Fibroblast of lung (primary cell): ENCODE measurements around the gene ANGPTL8. TPM values are rescaled to one million over a fixed set of nuclear protein-coding genes. Genes with fewer than 3 reads are reported as not detected.

ENCODE experiments used
- DNase-seq, 2 donors: peaks; one replicate each; pipeline versions ENCODE4 v3.0.0 to v3.0.0-alpha.2; 2010; ENCODE audit warnings: low read depth in 2 of 2
- H2AFZ ChIP-seq: 2 replicates; pipeline ENCODE4 v1.5.1; 2012; ENCODE audit warnings: low read length, control low read depth, inconsistent platforms
- H3K27ac ChIP-seq: 2 replicates; pipeline ENCODE4 v1.5.1; 2011; ENCODE audit warnings: low read length, control low read depth; ENCODE audit not compliant: insufficient read depth
- H3K27me3 ChIP-seq: 2 replicates; pipeline ENCODE4 v1.5.1; 2011; ENCODE audit warnings: mild to moderate bottlenecking, low read length; ENCODE audit not compliant: control insufficient read depth, insufficient read depth
- H3K36me3 ChIP-seq: 2 replicates; pipeline ENCODE4 v1.5.1; 2011; ENCODE audit warnings: low read length; ENCODE audit not compliant: control insufficient read depth, insufficient read depth
- H3K4me1 ChIP-seq: 2 replicates; pipeline ENCODE4 v1.5.1; 2011; ENCODE audit warnings: low read length; ENCODE audit not compliant: control insufficient read depth, insufficient read depth; ENCODE audit errors: extremely low read depth
- H3K4me2 ChIP-seq: 2 replicates; pipeline ENCODE4 v1.5.1; 2011; ENCODE audit warnings: low read length, control low read depth; ENCODE audit not compliant: insufficient read depth; ENCODE audit errors: extremely low read depth
- H3K4me3 ChIP-seq, 4 experiments: fragments of 200-600 bp in 1 of 4; sonication (generic) in 1 of 4; replicated peaks in 1 of 4; 2 replicates each; pipeline ENCODE4 v1.5.1; 2011 to 2016; ENCODE audit warnings: low read length in 4 of 4, low read depth in 3 of 4, mild to moderate bottlenecking in 3 of 4, control low read depth in 2 of 4, inconsistent platforms in 1 of 4, mixed read lengths in 1 of 4; ENCODE audit not compliant: insufficient read depth in 1 of 4; ENCODE audit errors: control extremely low read depth in 1 of 4
- H3K79me2 ChIP-seq: 2 replicates; pipeline ENCODE4 v1.5.1; 2012; ENCODE audit warnings: mild to moderate bottlenecking, low read length, inconsistent platforms; ENCODE audit not compliant: control insufficient read depth, insufficient read depth
- H3K9ac ChIP-seq: 2 replicates; pipeline ENCODE4 v1.5.1; 2011; ENCODE audit warnings: mild to moderate bottlenecking, low read length, control low read depth; ENCODE audit not compliant: insufficient read depth
- H3K9me3 ChIP-seq: 2 replicates; pipeline ENCODE4 v1.5.1; 2012; ENCODE audit warnings: low read depth, low read length; ENCODE audit not compliant: control insufficient read depth, insufficient read depth
- H4K20me1 ChIP-seq: 2 replicates; pipeline ENCODE4 v1.5.1; 2011; ENCODE audit warnings: low read length; ENCODE audit not compliant: control insufficient read depth, insufficient read depth; ENCODE audit errors: extremely low read depth
- EZH2 ChIP-seq: IDR thresholded peaks from 2 replicates; pipeline ENCODE4 v1.5.1; 2012; ENCODE audit warnings: low read length, control low read depth, mild to moderate bottlenecking; ENCODE audit errors: missing control alignments
- polyA plus RNA-seq, 2 donors: library from polyadenylated mRNA; depleted of rRNA in 1 of 2; stranded (reverse) in 1 of 2; unstranded in 1 of 2; fragments of >200 nt; gene quantifications; 2 replicates each; pipeline ENCODE4 v1.2.1, GENCODE V29; 2011 to 2012; ENCODE audit warnings: missing spikeins in 1 of 2
- total RNA-seq: library from RNA; depleted of rRNA; stranded (reverse); fragments of >200 nt; gene quantifications from 2 replicates; pipeline ENCODE4 v1.2.1, GENCODE V29; 2014
- TF ChIP-seq, protein P1 (sequence below), 2 donors: IDR thresholded peaks in 1 of 2; conservative IDR thresholded peaks in 1 of 2; 1 replicate in 1 of 2; 2 replicates in 1 of 2; pipeline ENCODE4 v1.5.1; 2011 to 2012; ENCODE audit warnings: low read length in 2 of 2, control low read depth in 1 of 2, inconsistent platforms in 1 of 2, low read depth in 1 of 2, mild to moderate bottlenecking in 1 of 2

Gene ANGPTL8
- total and polyA plus RNA-seq, 2 donors (not counting 1 experiment from before 2014, with no cell fraction given) = not detected

DNA sequence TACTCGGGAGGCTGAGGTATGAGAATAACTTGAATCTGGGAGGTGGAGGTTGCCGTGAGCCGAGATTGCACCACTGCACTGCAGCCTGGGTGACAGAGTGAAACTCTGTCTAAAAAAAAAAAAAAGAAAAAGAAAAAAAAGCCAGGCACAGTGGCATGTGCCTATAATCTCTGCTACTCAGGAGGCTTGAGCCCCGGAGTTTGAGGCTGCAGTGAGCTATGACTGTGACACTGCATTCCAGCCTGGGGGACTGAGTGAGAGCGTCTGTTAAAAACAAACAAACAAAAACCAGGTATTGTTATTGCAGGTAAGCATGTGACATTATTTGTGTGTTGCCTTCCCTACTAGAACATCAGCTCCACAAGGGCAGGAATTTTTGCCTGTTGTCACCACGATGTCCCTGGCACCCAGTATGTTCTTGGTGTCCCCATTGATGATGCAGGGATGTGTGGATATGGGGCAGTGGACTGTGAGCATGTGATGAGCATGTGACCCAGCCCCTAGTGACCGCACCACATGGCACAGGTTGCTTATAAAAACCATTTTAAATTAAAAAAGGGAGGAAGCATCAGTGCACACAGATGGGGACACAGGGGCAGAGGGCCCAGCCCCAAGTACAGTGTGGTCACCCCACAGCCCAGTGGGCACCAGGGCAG is 40.5 kb upstream of the ANGPTL8 start:
- TF ChIP-seq, protein P1, sequence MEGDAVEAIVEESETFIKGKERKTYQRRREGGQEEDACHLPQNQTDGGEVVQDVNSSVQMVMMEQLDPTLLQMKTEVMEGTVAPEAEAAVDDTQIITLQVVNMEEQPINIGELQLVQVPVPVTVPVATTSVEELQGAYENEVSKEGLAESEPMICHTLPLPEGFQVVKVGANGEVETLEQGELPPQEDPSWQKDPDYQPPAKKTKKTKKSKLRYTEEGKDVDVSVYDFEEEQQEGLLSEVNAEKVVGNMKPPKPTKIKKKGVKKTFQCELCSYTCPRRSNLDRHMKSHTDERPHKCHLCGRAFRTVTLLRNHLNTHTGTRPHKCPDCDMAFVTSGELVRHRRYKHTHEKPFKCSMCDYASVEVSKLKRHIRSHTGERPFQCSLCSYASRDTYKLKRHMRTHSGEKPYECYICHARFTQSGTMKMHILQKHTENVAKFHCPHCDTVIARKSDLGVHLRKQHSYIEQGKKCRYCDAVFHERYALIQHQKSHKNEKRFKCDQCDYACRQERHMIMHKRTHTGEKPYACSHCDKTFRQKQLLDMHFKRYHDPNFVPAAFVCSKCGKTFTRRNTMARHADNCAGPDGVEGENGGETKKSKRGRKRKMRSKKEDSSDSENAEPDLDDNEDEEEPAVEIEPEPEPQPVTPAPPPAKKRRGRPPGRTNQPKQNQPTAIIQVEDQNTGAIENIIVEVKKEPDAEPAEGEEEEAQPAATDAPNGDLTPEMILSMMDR (conservative IDR thresholded peaks at IDR 0.05 in 1 of 2, IDR thresholded peaks at IDR 0.05 in 1 of 2; ENCODE audit: low read depth in 1 of 2, low read length in 2 of 2) = no peak
- TF ChIP-seq EZH2 = no peak
- no peak overlapping the region for H3K9ac ChIP-seq
- H3K4me2 ChIP-seq = no peak overlapping the region
- H3K4me3 ChIP-seq = no peak overlapping the region
- H3K27ac ChIP-seq = no peak overlapping the region
- H3K4me1 ChIP-seq = peaks cover 24% of the 10 kb centered on the region
- H3K27me3 ChIP-seq = no peaks in the 10 kb centered on the region
- DNase-seq = no peak
- H3K79me2 ChIP-seq = peaks cover 34% of the 10 kb centered on the region
- H3K36me3 ChIP-seq = peaks cover 9% of the 10 kb centered on the region
- no peak overlapping the region for H2AFZ ChIP-seq
- no peaks in the 10 kb centered on the region for H4K20me1 ChIP-seq
- no peaks in the 10 kb centered on the region for H3K9me3 ChIP-seq

DNA sequence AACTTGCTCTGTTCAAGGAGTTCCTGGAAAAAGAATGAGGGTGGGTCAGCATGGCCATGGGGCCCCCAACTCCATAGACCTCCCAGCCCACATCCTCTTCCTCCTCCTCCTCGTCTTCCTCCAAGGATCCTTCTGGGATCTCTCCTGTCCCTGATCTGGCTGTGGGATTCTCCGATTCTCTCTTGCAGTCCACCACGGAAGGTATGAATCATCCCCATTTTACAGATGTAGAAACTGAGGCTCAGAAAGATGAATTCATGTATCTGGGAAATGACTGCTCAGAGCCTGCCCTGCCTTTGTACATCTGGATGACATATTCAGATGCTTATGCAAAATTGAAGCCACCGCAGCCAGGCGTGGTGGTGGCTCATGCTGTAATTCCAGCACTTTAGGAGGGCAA is 39.9 kb upstream of the ANGPTL8 start:
- DNase-seq = no peak
- no peaks in the 10 kb centered on the region for H3K27me3 ChIP-seq
- H3K4me3 ChIP-seq = no peak overlapping the region
- TF ChIP-seq EZH2 = no peak
- TF ChIP-seq, protein P1 (conservative IDR thresholded peaks at IDR 0.05 in 1 of 2, IDR thresholded peaks at IDR 0.05 in 1 of 2; ENCODE audit: low read depth in 1 of 2, low read length in 2 of 2) = no peak
- peaks cover 28% of the 10 kb centered on the region for H3K79me2 ChIP-seq
- peaks cover 25% of the 10 kb centered on the region for H3K4me1 ChIP-seq
- no peak overlapping the region for H3K4me2 ChIP-seq
- H3K9ac ChIP-seq = no peak overlapping the region
- H4K20me1 ChIP-seq = no peaks in the 10 kb centered on the region
- no peaks in the 10 kb centered on the region for H3K9me3 ChIP-seq
- H2AFZ ChIP-seq = no peak overlapping the region
- peaks cover 3% of the 10 kb centered on the region for H3K36me3 ChIP-seq
- H3K27ac ChIP-seq = no peak overlapping the region

DNA sequence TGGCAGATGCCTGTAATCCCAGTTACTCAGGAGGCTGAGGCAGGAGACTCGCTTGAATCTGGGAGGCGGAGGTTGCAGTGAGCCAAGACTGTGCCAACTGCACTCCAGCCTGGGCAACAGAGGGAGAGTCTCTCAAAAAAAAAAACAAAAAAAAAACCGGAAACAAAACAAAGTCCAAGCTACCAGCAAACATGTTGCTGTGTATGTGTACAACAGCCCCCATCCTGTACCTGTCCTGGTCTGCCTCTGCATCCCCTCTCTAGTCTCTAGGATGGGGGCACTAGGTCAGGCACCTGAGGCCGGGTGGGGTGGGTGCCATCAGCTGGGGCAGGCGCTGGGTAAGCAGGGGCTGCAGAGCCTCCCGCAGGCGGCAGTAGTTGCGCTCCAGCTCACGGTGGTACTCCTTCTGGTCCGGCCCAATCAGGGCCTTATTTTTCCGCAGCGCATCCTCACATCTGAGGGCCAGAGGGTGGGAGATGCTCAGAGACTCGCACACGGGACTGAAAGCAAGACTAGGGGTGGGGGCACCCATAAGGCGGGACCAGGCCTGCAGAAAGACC is 39.3 kb upstream of the ANGPTL8 start:
- TF ChIP-seq, protein P1 (conservative IDR thresholded peaks at IDR 0.05 in 1 of 2, IDR thresholded peaks at IDR 0.05 in 1 of 2; ENCODE audit: low read depth in 1 of 2, low read length in 2 of 2) = no peak
- TF ChIP-seq EZH2 = no peak
- peaks cover 3% of the 10 kb centered on the region for H3K36me3 ChIP-seq
- H3K27me3 ChIP-seq = no peaks in the 10 kb centered on the region
- no peak overlapping the region for H3K4me2 ChIP-seq
- H4K20me1 ChIP-seq = no peaks in the 10 kb centered on the region
- peaks cover 30% of the 10 kb centered on the region for H3K4me1 ChIP-seq
- H3K9me3 ChIP-seq = no peaks in the 10 kb centered on the region
- no peak overlapping the region for H3K9ac ChIP-seq
- H3K4me3 ChIP-seq = no peak overlapping the region
- DNase-seq = no peak
- no peak overlapping the region for H2AFZ ChIP-seq
- peaks cover 22% of the 10 kb centered on the region for H3K79me2 ChIP-seq
- no peak overlapping the region for H3K27ac ChIP-seq
